Astrocyte (in vitro differentiated cells and primary cell): ENCODE measurements around the gene NKIRAS2. TPM values are rescaled to one million over a fixed set of nuclear protein-coding genes. Genes with fewer than 3 reads are reported as not detected.
A peak's percentile ranks its signal among the peaks of the same experiment; 100 is the strongest.

Source experiments
- DNase-seq: peaks from one replicate; pipeline ENCODE4 v3.0.0-alpha.2; 2010; ENCODE audit warnings: low read depth
- FAIRE-seq: peaks from 2 replicates; lab custom pipeline; 2011; peaks lifted over from hg19 to GRCh38; lab: Jason Lieb, UNC
- H2AFZ ChIP-seq: 2 replicates; pipeline ENCODE4 v1.6.0; 2012; ENCODE audit warnings: low read depth, low read length, inconsistent platforms
- H3K27ac ChIP-seq: 2 replicates; pipeline ENCODE4 v1.5.1; 2011; ENCODE audit warnings: low read depth, low read length, inconsistent platforms
- H3K27me3 ChIP-seq: 2 replicates; pipeline ENCODE4 v1.6.0; 2011; ENCODE audit warnings: low read length, inconsistent platforms; ENCODE audit not compliant: insufficient read depth
- H3K36me3 ChIP-seq: 2 replicates; pipeline ENCODE4 v1.5.1; 2011; ENCODE audit warnings: low read length, inconsistent platforms; ENCODE audit not compliant: insufficient read depth
- H3K4me1 ChIP-seq: 2 replicates; pipeline ENCODE4 v1.5.1; 2011; ENCODE audit warnings: low read length, inconsistent platforms; ENCODE audit not compliant: insufficient read depth
- H3K4me2 ChIP-seq: 2 replicates; pipeline ENCODE4 v1.6.0; 2012; ENCODE audit warnings: low read length, inconsistent platforms
- H3K4me3 ChIP-seq: 2 replicates; pipeline ENCODE4 v1.5.1; 2011; ENCODE audit warnings: low read depth, mild to moderate bottlenecking, low read length, inconsistent platforms; ENCODE audit not compliant: insufficient read depth
- H3K79me2 ChIP-seq: 2 replicates; pipeline ENCODE4 v1.6.0; 2012; ENCODE audit warnings: mild to moderate bottlenecking, low read length, inconsistent platforms; ENCODE audit not compliant: insufficient read depth
- H3K9ac ChIP-seq: 2 replicates; pipeline ENCODE4 v1.6.0; 2012; ENCODE audit warnings: mild to moderate bottlenecking, low read length, inconsistent platforms
- H3K9me3 ChIP-seq: 2 replicates; pipeline ENCODE4 v1.5.1; 2012; ENCODE audit warnings: low read depth, mild to moderate bottlenecking, low read length, inconsistent platforms; ENCODE audit not compliant: insufficient read depth
- H4K20me1 ChIP-seq: 2 replicates; pipeline ENCODE4 v1.6.0; 2012; ENCODE audit warnings: low read length, inconsistent platforms; ENCODE audit not compliant: insufficient read depth
- H3K27ac Mint-ChIP-seq: one replicate; pipeline ENCODE4 v1.8.0; 2021; ENCODE audit warnings: mild to moderate bottlenecking, mixed read lengths; ENCODE audit not compliant: unreplicated experiment
- H3K27me3 Mint-ChIP-seq: one replicate; pipeline ENCODE4 v1.8.0; 2021; ENCODE audit warnings: low read depth, mixed read lengths; ENCODE audit not compliant: unreplicated experiment
- H3K36me3 Mint-ChIP-seq: one replicate; pipeline ENCODE4 v1.8.0; 2021; ENCODE audit warnings: low read depth, mixed read lengths; ENCODE audit not compliant: unreplicated experiment
- H3K4me1 Mint-ChIP-seq: one replicate; pipeline ENCODE4 v1.8.0; 2021; ENCODE audit warnings: low read depth, mixed read lengths; ENCODE audit not compliant: unreplicated experiment
- H3K4me3 Mint-ChIP-seq: one replicate; pipeline ENCODE4 v1.8.0; 2021; ENCODE audit warnings: mild to moderate bottlenecking, moderate library complexity, mixed read lengths; ENCODE audit not compliant: unreplicated experiment
- H3K9me3 Mint-ChIP-seq: one replicate; pipeline ENCODE4 v1.8.0; 2021; ENCODE audit warnings: mild to moderate bottlenecking, mixed read lengths; ENCODE audit not compliant: unreplicated experiment
- CTCF ChIP-seq: IDR thresholded peaks from 2 replicates; pipeline ENCODE4 v1.5.1; 2011; ENCODE audit warnings: low read depth, mild to moderate bottlenecking, inconsistent platforms, low read length, moderate library complexity; ENCODE audit not compliant: insufficient read depth
- EZH2 ChIP-seq: IDR thresholded peaks from 2 replicates; pipeline ENCODE4 v1.6.1; 2012; ENCODE audit warnings: mild to moderate bottlenecking, low read length, inconsistent platforms; ENCODE audit not compliant: insufficient read depth
- total RNA-seq: library from RNA; stranded (reverse); gene quantifications from 2 replicates; pipeline ENCODE4 v1.2.1, GENCODE V29; 2021

NKIRAS2 gene
- total RNA-seq, 1 donor from 2014 or later = 60.5 TPM

- Histone ChIP-seq H3K4me3 (no peak overlapping the region), H4K20me1 (no peaks in the 10 kb centered on the region), H3K27me3 (peaks cover 47% of the 10 kb centered on the region), H3K9me3 (no peaks in the 10 kb centered on the region), H3K27ac (no peak overlapping the region), H3K4me2 (no peak overlapping the region), H3K9ac (no peak overlapping the region), H3K79me2 (no peaks in the 10 kb centered on the region), H2AFZ (no peak overlapping the region), H3K36me3 (no peaks in the 10 kb centered on the region), H3K4me1 (peaks cover 2% of the 10 kb centered on the region)
- Mint-ChIP-seq H3K4me1 (peaks cover 6% of the 10 kb centered on the region), H3K4me3 (peak overlapping the region; percentile 86), H3K36me3 (peaks cover 2% of the 10 kb centered on the region), H3K27me3 (peaks cover 59% of the 10 kb centered on the region), H3K27ac (no peak overlapping the region), H3K9me3 (no peaks in the 10 kb centered on the region)
- TF ChIP-seq CTCF = no peak
- no peak for TF ChIP-seq EZH2
- DNase-seq (no peak), FAIRE-seq (no peak)
Measured at GRCh38 chr17:42051645-42052044, 31.8 kb downstream of the NKIRAS2 start.

- peaks cover 60% of the 10 kb centered on the region for H3K27me3 Mint-ChIP-seq
- peaks cover 2% of the 10 kb centered on the region for H3K36me3 Mint-ChIP-seq
- no peak for FAIRE-seq
- H3K27me3 ChIP-seq = peaks cover 46% of the 10 kb centered on the region
- peaks cover 6% of the 10 kb centered on the region for H3K4me1 Mint-ChIP-seq
- TF ChIP-seq CTCF = no peak
- TF ChIP-seq EZH2 = no peak
- H3K27ac Mint-ChIP-seq = no peak overlapping the region
- H3K36me3 ChIP-seq = no peaks in the 10 kb centered on the region
- no peaks in the 10 kb centered on the region for H3K9me3 Mint-ChIP-seq
- no peak for DNase-seq
- no peaks in the 10 kb centered on the region for H4K20me1 ChIP-seq
- no peak overlapping the region for H3K4me2 ChIP-seq
- H2AFZ ChIP-seq = no peak overlapping the region
- H3K4me3 Mint-ChIP-seq = no peak overlapping the region
- H3K4me1 ChIP-seq = peaks cover 2% of the 10 kb centered on the region
- H3K27ac ChIP-seq = no peak overlapping the region
- H3K4me3 ChIP-seq = no peak overlapping the region
- no peaks in the 10 kb centered on the region for H3K9me3 ChIP-seq
- no peak overlapping the region for H3K9ac ChIP-seq
- no peaks in the 10 kb centered on the region for H3K79me2 ChIP-seq
Measured at GRCh38 chr17:42052346-42052877, 32.5 kb downstream of the NKIRAS2 start.

- peaks cover 43% of the 10 kb centered on the region for H3K27me3 ChIP-seq
- Mint-ChIP-seq H3K27me3 (peaks cover 57% of the 10 kb centered on the region), H3K4me1 (peaks cover 6% of the 10 kb centered on the region), H3K36me3 (no peaks in the 10 kb centered on the region), H3K4me3 (no peak overlapping the region), H3K27ac (no peak overlapping the region), H3K9me3 (no peaks in the 10 kb centered on the region)
- no peak overlapping the region for H3K27ac ChIP-seq
- no peak overlapping the region for H3K4me3 ChIP-seq
- H3K9ac ChIP-seq = no peak overlapping the region
- no peaks in the 10 kb centered on the region for H4K20me1 ChIP-seq
- H3K36me3 ChIP-seq = no peaks in the 10 kb centered on the region
- TF ChIP-seq EZH2 = no peak
- TF ChIP-seq CTCF = no peak
- no peaks in the 10 kb centered on the region for H3K9me3 ChIP-seq
- H2AFZ ChIP-seq = no peak overlapping the region
- H3K79me2 ChIP-seq = no peaks in the 10 kb centered on the region
- FAIRE-seq (no peak), DNase-seq (no peak)
- peaks cover 2% of the 10 kb centered on the region for H3K4me1 ChIP-seq
- no peak overlapping the region for H3K4me2 ChIP-seq
Measured at GRCh38 chr17:42053731-42054500, 34.0 kb downstream of the NKIRAS2 start.
